ENCODE results near the gene FARSA. TPM values are rescaled to one million over a fixed set of nuclear protein-coding genes. Genes with fewer than 3 reads are reported as not detected.

FARSA gene
- total RNA-seq, 4 donors from 2014 or later = 22.7 to 44.7 (median 32.2) TPM

GRCh38 chr19:12884926-12885748 is 48.4 kb downstream of the FARSA start:
- no peak for DNase-seq (ENCODE audit: low spot score in 2 of 2)
- peaks cover 0 to 32% (median 12%) of the 10 kb centered on the region in 4 donors for H3K4me1 ChIP-seq
- peak overlapping the region in 1 of 4 donors; percentile 9 for H3K27ac ChIP-seq
- H3K36me3 ChIP-seq = no peaks in the 10 kb centered on the region
- 8 to 10% methylated on average over 53 to 64 of the region's 73 CpGs for WGBS, 2 donors
- peaks cover 0 to 15% (median 0%) of the 10 kb centered on the region in 4 donors for H3K9me3 ChIP-seq
- TF ChIP-seq EP300 (IDR thresholded peaks at IDR 0.05) = no peak
- peak; percentile 46 to 69 (median 55) for TF ChIP-seq CTCF (IDR thresholded peaks at IDR 0.05)
- no peak for TF ChIP-seq POLR2A (IDR thresholded peaks at IDR 0.05)
- peak overlapping the region in 3 of 4 donors; percentile 16 to 42 (median 37) for H3K4me3 ChIP-seq
- H3K27me3 ChIP-seq = peaks cover 0 to 38% of the 10 kb centered on the region in 2 donors

GRCh38 chr19:12884627-12884925 is 48.9 kb downstream of the FARSA start:
- peaks cover 0 to 29% (median 11%) of the 10 kb centered on the region in 4 donors for H3K4me1 ChIP-seq
- DNase-seq (ENCODE audit: low spot score in 2 of 2) = no peak
- H3K27ac ChIP-seq = no peak overlapping the region
- TF ChIP-seq EP300 (IDR thresholded peaks at IDR 0.05) (no peak), POLR2A (IDR thresholded peaks at IDR 0.05) (no peak), CTCF (IDR thresholded peaks at IDR 0.05) (no peak)
- 74 to 93% methylated on average over 3 to 12 of the region's 12 CpGs for WGBS, 2 donors
- no peak overlapping the region for H3K4me3 ChIP-seq
- peaks cover 0 to 15% (median 0%) of the 10 kb centered on the region in 4 donors for H3K9me3 ChIP-seq
- H3K36me3 ChIP-seq = no peaks in the 10 kb centered on the region
- peaks cover 0 to 38% of the 10 kb centered on the region in 2 donors for H3K27me3 ChIP-seq

GRCh38 chr19:12884202-12884601 is 49.3 kb downstream of the FARSA start:
- H3K4me3 ChIP-seq = no peak overlapping the region
- 84 to 89% methylated on average over 3 of the region's 3 CpGs for WGBS, 2 donors
- no peak overlapping the region for H3K27ac ChIP-seq
- H3K27me3 ChIP-seq = peaks cover 0 to 38% of the 10 kb centered on the region in 2 donors
- H3K9me3 ChIP-seq = peaks cover 0 to 15% (median 0%) of the 10 kb centered on the region in 4 donors
- no peak for DNase-seq (ENCODE audit: low spot score in 2 of 2)
- H3K4me1 ChIP-seq = peaks cover 0 to 29% (median 11%) of the 10 kb centered on the region in 4 donors
- TF ChIP-seq EP300 (IDR thresholded peaks at IDR 0.05) (no peak), POLR2A (IDR thresholded peaks at IDR 0.05) (no peak), CTCF (IDR thresholded peaks at IDR 0.05) (no peak)
- H3K36me3 ChIP-seq = no peaks in the 10 kb centered on the region

GRCh38 chr19:12882589-12882988 is 50.9 kb downstream of the FARSA start:
- H3K27ac ChIP-seq = no peak overlapping the region
- peaks cover 0 to 15% (median 0%) of the 10 kb centered on the region in 4 donors for H3K9me3 ChIP-seq
- no peak overlapping the region for H3K4me3 ChIP-seq
- peaks cover 0 to 15% (median 8%) of the 10 kb centered on the region in 3 donors for H3K36me3 ChIP-seq
- peaks cover 0 to 38% of the 10 kb centered on the region in 2 donors for H3K27me3 ChIP-seq
- H3K4me1 ChIP-seq = peaks cover 0 to 29% (median 11%) of the 10 kb centered on the region in 4 donors
- DNase-seq (ENCODE audit: low spot score in 2 of 2) = no peak
- WGBS, 2 donors = 86 to 90% methylated on average over 3 of the region's 3 CpGs
- no peak for TF ChIP-seq EP300 (IDR thresholded peaks at IDR 0.05)
- TF ChIP-seq POLR2A (IDR thresholded peaks at IDR 0.05) = no peak
- TF ChIP-seq CTCF (IDR thresholded peaks at IDR 0.05) = no peak

- peak within 1 kb of the TSS; percentile 78 to 92 (median 86) for H3K27ac ChIP-seq
- peak within 1 kb of the TSS; percentile 59 to 77 (median 62) for H3K4me3 ChIP-seq
- WGBS, 2 donors = 0 to 1% methylated on average over 21 to 38 of the region's 38 CpGs
- DNase-seq (ENCODE audit: low spot score in 2 of 2) = peak; percentile 95 to 96
- peaks cover 0 to 29% of the 10 kb centered on the region in 2 donors for H3K27me3 ChIP-seq
- peak in 1 of 2 donors; percentile 75 for TF ChIP-seq POLR2A (IDR thresholded peaks at IDR 0.05)
- peak; percentile 59 to 85 for TF ChIP-seq EP300 (IDR thresholded peaks at IDR 0.05)
- TF ChIP-seq CTCF (IDR thresholded peaks at IDR 0.05) = no peak
- peaks cover 0 to 29% (median 11%) of the 10 kb centered on the region in 4 donors for H3K4me1 ChIP-seq
- H3K9me3 ChIP-seq = peaks cover 0 to 15% (median 0%) of the 10 kb centered on the region in 4 donors
- peaks cover 0 to 28% (median 8%) of the 10 kb centered on the region in 3 donors for H3K36me3 ChIP-seq
Measured at GRCh38 chr19:12881172-12881808, 52.2 kb downstream of the FARSA start, which contains the start of gene DNASE2. Gene DNASE2 (minus strand): TSS chr19:12881449. CDS start chr19:12881375, 74 bp downstream.
